ENCODE results near the gene EVC2. TPM values are rescaled to one million over a fixed set of nuclear protein-coding genes. Genes with fewer than 3 reads are reported as not detected.

The EVC2 gene
- total RNA-seq (1 to 10 TPM; 1.1 to 2.9 (median 1.8) TPM), total RNA-seq (1.6 to 8.7 (median 4.0) reads per million in 29 experiments)
- 1.3 TPM for total RNA-seq (2013)

- peak within 1 kb of the TSS in 2 of 3 donors; percentile 59 to 63 for H3K4me3 Mint-ChIP-seq
- DNase-seq: peak in 6 of 35 experiments; percentile 6 to 33 (median 12)
These were observed at the start of gene EVC2 for GRCh38 chr4:5708449-5709206. Gene EVC2 (minus strand): TSS chr4:5708559. CDS start chr4:5708513, 46 bp downstream.

GRCh38 chr4:5757954-5758353 is 49.6 kb upstream of the EVC2 start:
- Histone ChIP-seq H3K4me3 (ENCODE audit: control insufficient read depth in 1 of 2, extremely low read depth in 1 of 2, low read length in 1 of 2) (no peak overlapping the region), H3K36me3 (ENCODE audit: control insufficient read depth in 2 of 2, extremely low read depth in 1 of 2, insufficient read depth in 1 of 2, low read length in 1 of 2) (no peaks in the 10 kb centered on the region), H3K4me1 (ENCODE audit: control insufficient read depth in 1 of 2, extremely low read depth in 1 of 2, insufficient read depth in 2 of 2, low read length in 2 of 2) (no peaks in the 10 kb centered on the region), H3K27ac (ENCODE audit: low read length) (no peak overlapping the region), H3K9me3 (no peaks in the 10 kb centered on the region), H3K27me3 (replicated peaks in 1 of 2; ENCODE audit: control insufficient read depth in 2 of 2, extremely low read depth in 1 of 2, insufficient read depth in 2 of 2, low read length in 1 of 2) (peaks cover 0 to 3% of the 10 kb centered on the region in 2 experiments)
- WGBS (ENCODE audit: insufficient coverage): 81% methylated on average over 8 of the region's 10 CpGs
- CTCF ChIA-PET: no interaction called here
- ATAC-seq (replicated peaks in 1 of 4): no peak
- Mint-ChIP-seq H3K4me3 (no peak overlapping the region), H3K36me3 (no peaks in the 10 kb centered on the region), H3K4me1 (peaks cover 0 to 3% (median 0%) of the 10 kb centered on the region in 3 donors), H3K27ac (no peak overlapping the region), H3K27me3 (no peaks in the 10 kb centered on the region), H3K9me3 (no peaks in the 10 kb centered on the region)
- DNase-seq: no peak
- POLR2A ChIA-PET: no interaction called here

More at GRCh38 chr4:5708449-5709206, at the start of gene EVC2:
- peak; percentile 16 to 52 (median 36) for ATAC-seq (replicated peaks in 1 of 4)
- H3K27me3 Mint-ChIP-seq: peaks cover 46 to 48% of the 10 kb centered on the region in 2 donors
- Histone ChIP-seq H3K4me1 (ENCODE audit: control insufficient read depth in 1 of 2, extremely low read depth in 1 of 2, insufficient read depth in 2 of 2, low read length in 2 of 2) (peaks cover 0 to 23% of the 10 kb centered on the region in 2 experiments), H3K27ac (ENCODE audit: low read length) (no peak within 1 kb of the TSS), H3K9me3 (no peaks in the 10 kb centered on the region), H3K27me3 (replicated peaks in 1 of 2; ENCODE audit: control insufficient read depth in 2 of 2, extremely low read depth in 1 of 2, insufficient read depth in 2 of 2, low read length in 1 of 2) (peaks cover 12 to 55% of the 10 kb centered on the region in 2 experiments), H3K4me3 (ENCODE audit: control insufficient read depth in 1 of 2, extremely low read depth in 1 of 2, low read length in 1 of 2) (peak within 1 kb of the TSS in 1 of 2 donors; percentile 30), H3K36me3 (ENCODE audit: control insufficient read depth in 2 of 2, extremely low read depth in 1 of 2, insufficient read depth in 1 of 2, low read length in 1 of 2) (no peaks in the 10 kb centered on the region)
- peaks cover 0 to 10% (median 4%) of the 10 kb centered on the region in 3 donors for H3K9me3 Mint-ChIP-seq
- CTCF ChIA-PET: no interaction called here
- H3K36me3 Mint-ChIP-seq: no peaks in the 10 kb centered on the region
- 24% methylated on average over 53 of the region's 57 CpGs for WGBS (ENCODE audit: insufficient coverage)
- POLR2A ChIA-PET: no interaction called here
- no peak within 1 kb of the TSS for H3K27ac Mint-ChIP-seq
- peaks cover 11 to 19% (median 12%) of the 10 kb centered on the region in 3 donors for H3K4me1 Mint-ChIP-seq

GRCh38 chr4:5757536-5757935 is 49.2 kb upstream of the EVC2 start:
- no peaks in the 10 kb centered on the region for H3K9me3 Mint-ChIP-seq
- Histone ChIP-seq H3K4me3 (ENCODE audit: control insufficient read depth in 1 of 2, extremely low read depth in 1 of 2, low read length in 1 of 2) (no peak overlapping the region), H3K9me3 (no peaks in the 10 kb centered on the region), H3K27me3 (replicated peaks in 1 of 2; ENCODE audit: control insufficient read depth in 2 of 2, extremely low read depth in 1 of 2, insufficient read depth in 2 of 2, low read length in 1 of 2) (peaks cover 0 to 3% of the 10 kb centered on the region in 2 experiments), H3K4me1 (ENCODE audit: control insufficient read depth in 1 of 2, extremely low read depth in 1 of 2, insufficient read depth in 2 of 2, low read length in 2 of 2) (no peaks in the 10 kb centered on the region), H3K27ac (ENCODE audit: low read length) (no peak overlapping the region), H3K36me3 (ENCODE audit: control insufficient read depth in 2 of 2, extremely low read depth in 1 of 2, insufficient read depth in 1 of 2, low read length in 1 of 2) (no peaks in the 10 kb centered on the region)
- no peak for ATAC-seq (replicated peaks in 1 of 4)
- DNase-seq: no peak
- ChIA-PET POLR2A (no interaction called here), CTCF (no interaction called here)
- H3K27me3 Mint-ChIP-seq: no peaks in the 10 kb centered on the region
- 100% methylated on average over 2 of the region's 4 CpGs for WGBS (ENCODE audit: insufficient coverage)
- no peak overlapping the region for H3K4me3 Mint-ChIP-seq
- no peaks in the 10 kb centered on the region for H3K36me3 Mint-ChIP-seq
- H3K27ac Mint-ChIP-seq: no peak overlapping the region
- H3K4me1 Mint-ChIP-seq: peaks cover 0 to 3% (median 0%) of the 10 kb centered on the region in 3 donors

GRCh38 chr4:5757091-5757490 is 48.7 kb upstream of the EVC2 start:
- H3K4me1 ChIP-seq (ENCODE audit: control insufficient read depth in 1 of 2, extremely low read depth in 1 of 2, insufficient read depth in 2 of 2, low read length in 2 of 2): no peaks in the 10 kb centered on the region
- no peaks in the 10 kb centered on the region for H3K27me3 Mint-ChIP-seq
- DNase-seq (no peak), ATAC-seq (replicated peaks in 1 of 4) (no peak)
- CTCF ChIA-PET: no interaction called here
- no peaks in the 10 kb centered on the region for H3K36me3 ChIP-seq (ENCODE audit: control insufficient read depth in 2 of 2, extremely low read depth in 1 of 2, insufficient read depth in 1 of 2, low read length in 1 of 2)
- POLR2A ChIA-PET: no interaction called here
- 91% methylated on average over 7 of the region's 7 CpGs for WGBS (ENCODE audit: insufficient coverage)
- H3K36me3 Mint-ChIP-seq: no peaks in the 10 kb centered on the region
- no peak overlapping the region for H3K27ac Mint-ChIP-seq
- H3K27ac ChIP-seq (ENCODE audit: low read length): no peak overlapping the region
- H3K4me3 ChIP-seq (ENCODE audit: control insufficient read depth in 1 of 2, extremely low read depth in 1 of 2, low read length in 1 of 2): no peak overlapping the region
- no peak overlapping the region for H3K4me3 Mint-ChIP-seq
- peaks cover 0 to 3% of the 10 kb centered on the region in 2 experiments for H3K27me3 ChIP-seq (replicated peaks in 1 of 2; ENCODE audit: control insufficient read depth in 2 of 2, extremely low read depth in 1 of 2, insufficient read depth in 2 of 2, low read length in 1 of 2)
- no peaks in the 10 kb centered on the region for H3K9me3 ChIP-seq
- H3K9me3 Mint-ChIP-seq: no peaks in the 10 kb centered on the region
- peaks cover 0 to 3% (median 0%) of the 10 kb centered on the region in 3 donors for H3K4me1 Mint-ChIP-seq

GRCh38 chr4:5756271-5756670 is 47.9 kb upstream of the EVC2 start:
- Mint-ChIP-seq H3K27me3 (no peaks in the 10 kb centered on the region), H3K4me3 (no peak overlapping the region), H3K27ac (no peak overlapping the region), H3K4me1 (peaks cover 0 to 3% (median 0%) of the 10 kb centered on the region in 3 donors), H3K9me3 (no peaks in the 10 kb centered on the region), H3K36me3 (no peaks in the 10 kb centered on the region)
- ATAC-seq (replicated peaks in 1 of 4): no peak
- 91% methylated on average over 7 of the region's 9 CpGs for WGBS (ENCODE audit: insufficient coverage)
- Histone ChIP-seq H3K27ac (ENCODE audit: low read length) (no peak overlapping the region), H3K4me3 (ENCODE audit: control insufficient read depth in 1 of 2, extremely low read depth in 1 of 2, low read length in 1 of 2) (no peak overlapping the region), H3K4me1 (ENCODE audit: control insufficient read depth in 1 of 2, extremely low read depth in 1 of 2, insufficient read depth in 2 of 2, low read length in 2 of 2) (no peaks in the 10 kb centered on the region), H3K9me3 (no peaks in the 10 kb centered on the region), H3K36me3 (ENCODE audit: control insufficient read depth in 2 of 2, extremely low read depth in 1 of 2, insufficient read depth in 1 of 2, low read length in 1 of 2) (no peaks in the 10 kb centered on the region), H3K27me3 (replicated peaks in 1 of 2; ENCODE audit: control insufficient read depth in 2 of 2, extremely low read depth in 1 of 2, insufficient read depth in 2 of 2, low read length in 1 of 2) (peaks cover 0 to 5% of the 10 kb centered on the region in 2 experiments)
- POLR2A ChIA-PET: no interaction called here
- DNase-seq: no peak
- CTCF ChIA-PET: no interaction called here

GRCh38 chr4:5755679-5756078 is 47.3 kb upstream of the EVC2 start:
- H3K4me1 Mint-ChIP-seq: peaks cover 0 to 3% (median 0%) of the 10 kb centered on the region in 3 donors
- H3K4me1 ChIP-seq (ENCODE audit: control insufficient read depth in 1 of 2, extremely low read depth in 1 of 2, insufficient read depth in 2 of 2, low read length in 2 of 2): no peaks in the 10 kb centered on the region
- ChIA-PET POLR2A (no interaction called here), CTCF (no interaction called here)
- H3K36me3 Mint-ChIP-seq: no peaks in the 10 kb centered on the region
- ATAC-seq (replicated peaks in 1 of 4): no peak
- no peak overlapping the region for H3K4me3 ChIP-seq (ENCODE audit: control insufficient read depth in 1 of 2, extremely low read depth in 1 of 2, low read length in 1 of 2)
- H3K9me3 Mint-ChIP-seq: no peaks in the 10 kb centered on the region
- H3K4me3 Mint-ChIP-seq: no peak overlapping the region
- H3K27me3 ChIP-seq (replicated peaks in 1 of 2; ENCODE audit: control insufficient read depth in 2 of 2, extremely low read depth in 1 of 2, insufficient read depth in 2 of 2, low read length in 1 of 2): peaks cover 0 to 2% of the 10 kb centered on the region in 2 experiments
- H3K27ac ChIP-seq (ENCODE audit: low read length): no peak overlapping the region
- no peaks in the 10 kb centered on the region for H3K36me3 ChIP-seq (ENCODE audit: control insufficient read depth in 2 of 2, extremely low read depth in 1 of 2, insufficient read depth in 1 of 2, low read length in 1 of 2)
- H3K27ac Mint-ChIP-seq: no peak overlapping the region
- no peaks in the 10 kb centered on the region for H3K9me3 ChIP-seq
- 72% methylated on average over 5 of the region's 7 CpGs for WGBS (ENCODE audit: insufficient coverage)
- no peaks in the 10 kb centered on the region for H3K27me3 Mint-ChIP-seq
- no peak for DNase-seq
